ENCODE data around the gene NECAB2. TPM values are rescaled to one million over a fixed set of nuclear protein-coding genes. Genes with fewer than 3 reads are reported as not detected.

NECAB2 gene
- polyA plus RNA-seq, 4 donors: 0.18 to 5.9 TPM; not detected in 2

DNA sequence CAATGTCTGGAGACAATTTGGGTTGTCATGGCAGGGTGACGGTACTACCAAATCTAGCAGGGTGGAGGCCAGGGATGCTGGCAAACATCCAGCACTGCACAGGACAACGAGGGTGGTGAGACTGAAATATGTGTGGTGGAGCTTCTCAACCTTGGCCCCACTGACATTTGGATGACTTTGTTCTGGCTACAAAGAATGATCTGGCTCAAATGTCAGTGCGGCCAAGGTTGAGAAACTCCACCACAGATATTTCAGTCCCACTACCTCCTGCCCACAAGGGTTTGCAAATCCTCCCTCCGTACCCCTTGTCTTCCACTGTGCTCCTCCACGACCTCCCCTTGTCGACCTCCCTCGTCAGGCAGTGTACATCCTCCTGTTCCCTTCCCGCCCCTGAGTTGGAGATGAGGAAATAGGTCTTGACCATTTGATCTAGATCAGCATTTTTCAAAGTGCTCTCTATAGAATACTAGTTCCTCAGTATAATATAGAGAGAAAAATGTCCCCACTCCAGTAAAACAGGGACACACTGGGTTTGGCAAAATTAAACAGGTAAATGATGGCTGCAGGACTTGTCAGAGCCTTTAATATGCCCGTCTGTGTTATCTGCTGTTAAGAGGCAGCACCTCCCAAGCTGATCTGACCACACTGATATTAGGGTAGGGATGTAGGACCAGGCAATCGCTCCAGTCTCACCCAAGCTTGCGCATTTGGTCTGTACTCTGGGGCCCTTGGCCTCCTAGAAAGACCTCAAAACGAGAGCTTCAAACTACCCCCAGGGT lies 8.2 kb upstream of the NECAB2 start:
- Histone ChIP-seq H3K4me1 (ENCODE audit: control insufficient read depth in 3 of 3, insufficient read depth in 2 of 3, low read depth in 1 of 3, low read length in 2 of 3) (peaks cover 0 to 5% (median 0%) of the 10 kb centered on the region in 3 donors), H3K9me3 (ENCODE audit: control insufficient read depth in 2 of 2, insufficient read depth in 1 of 2, low read depth in 1 of 2, low read length in 1 of 2) (no peaks in the 10 kb centered on the region), H3K4me3 (ENCODE audit: low read depth in 1 of 3, low read length in 3 of 3) (no peak overlapping the region), H3K27me3 (ENCODE audit: control insufficient read depth in 3 of 3, insufficient read depth in 3 of 3, low read length in 3 of 3) (no peaks in the 10 kb centered on the region), H3K36me3 (ENCODE audit: control insufficient read depth in 3 of 3, insufficient read depth in 2 of 3, low read depth in 1 of 3, low read length in 3 of 3) (peaks cover 0 to 56% (median 22%) of the 10 kb centered on the region in 3 donors), H3K27ac (ENCODE audit: low read depth in 1 of 3, low read length in 2 of 3) (no peak overlapping the region)
- DNase-seq (no peak), FAIRE-seq (no peak)
- WGBS, 3 donors: 78 to 89% (median 86%) methylated on average over 12 of the region's 12 CpGs

DNA sequence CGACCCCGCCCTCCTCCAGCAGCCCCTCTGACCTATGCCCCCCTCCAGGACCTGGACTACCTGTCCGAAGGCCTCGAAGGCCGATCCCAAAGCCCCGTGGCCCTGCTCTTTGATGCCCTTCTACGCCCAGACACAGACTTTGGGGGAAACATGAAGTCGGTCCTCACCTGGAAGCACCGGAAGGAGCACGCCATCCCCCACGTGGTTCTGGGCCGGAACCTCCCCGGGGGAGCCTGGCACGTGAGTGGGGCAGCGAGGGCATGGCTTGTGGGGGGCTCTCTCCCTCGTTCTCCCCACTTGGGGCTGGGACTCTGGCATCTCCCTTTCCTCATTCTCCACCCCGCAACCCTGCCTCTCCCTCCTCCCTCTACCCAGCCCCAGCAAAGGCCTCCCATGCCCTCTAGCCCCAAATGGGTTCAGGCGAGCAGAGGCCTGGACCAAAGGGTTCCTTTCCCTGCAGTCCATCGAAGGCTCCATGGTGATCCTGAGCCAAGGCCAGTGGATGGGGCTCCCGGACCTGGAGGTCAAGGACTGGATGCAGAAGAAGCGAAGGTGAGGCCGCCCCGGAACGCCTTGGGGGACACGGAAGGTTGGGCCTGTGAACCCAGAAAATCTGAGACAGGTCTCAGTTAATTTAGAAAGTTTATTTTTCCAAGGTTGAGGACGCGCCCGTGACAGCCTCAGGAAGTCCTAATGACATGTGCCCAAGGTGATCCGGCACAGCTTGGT lies 7.4 kb upstream of the NECAB2 start:
- DNase-seq (no peak), FAIRE-seq (no peak)
- H3K4me3 ChIP-seq (ENCODE audit: low read depth in 1 of 3, low read length in 3 of 3): no peak overlapping the region
- 92% methylated on average over 29 of the region's 29 CpGs for WGBS, 3 donors
- no peaks in the 10 kb centered on the region for H3K4me1 ChIP-seq (ENCODE audit: control insufficient read depth in 3 of 3, insufficient read depth in 2 of 3, low read depth in 1 of 3, low read length in 2 of 3)
- no peak overlapping the region for H3K27ac ChIP-seq (ENCODE audit: low read depth in 1 of 3, low read length in 2 of 3)
- H3K9me3 ChIP-seq (ENCODE audit: control insufficient read depth in 2 of 2, insufficient read depth in 1 of 2, low read depth in 1 of 2, low read length in 1 of 2): no peaks in the 10 kb centered on the region
- H3K27me3 ChIP-seq (ENCODE audit: control insufficient read depth in 3 of 3, insufficient read depth in 3 of 3, low read length in 3 of 3): no peaks in the 10 kb centered on the region
- peaks cover 0 to 63% (median 22%) of the 10 kb centered on the region in 3 donors for H3K36me3 ChIP-seq (ENCODE audit: control insufficient read depth in 3 of 3, insufficient read depth in 2 of 3, low read depth in 1 of 3, low read length in 3 of 3)

DNA sequence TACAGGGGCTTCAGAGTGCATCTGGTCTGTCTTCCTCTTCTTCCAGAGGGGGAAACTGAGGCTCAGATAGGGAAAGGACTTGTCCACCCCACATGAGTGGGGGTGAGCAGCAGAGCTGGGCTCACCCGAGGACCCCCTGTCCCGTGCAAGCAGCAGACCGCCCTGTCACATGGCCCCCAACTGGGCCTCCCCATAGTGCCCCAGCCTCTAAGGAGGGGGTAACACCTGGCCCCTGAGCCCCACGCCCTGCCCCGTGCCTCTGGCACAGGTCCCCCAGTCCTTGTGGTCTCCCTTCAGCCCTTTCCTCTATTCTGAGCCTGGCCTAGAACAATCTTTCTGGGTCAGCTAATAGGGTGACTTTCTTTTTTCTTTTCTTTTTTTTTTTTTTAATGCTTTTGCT lies 6.5 kb upstream of the NECAB2 start:
- Histone ChIP-seq H3K4me1 (ENCODE audit: control insufficient read depth in 3 of 3, insufficient read depth in 2 of 3, low read depth in 1 of 3, low read length in 2 of 3) (no peaks in the 10 kb centered on the region), H3K4me3 (ENCODE audit: low read depth in 1 of 3, low read length in 3 of 3) (no peak overlapping the region), H3K9me3 (ENCODE audit: control insufficient read depth in 2 of 2, insufficient read depth in 1 of 2, low read depth in 1 of 2, low read length in 1 of 2) (no peaks in the 10 kb centered on the region), H3K27ac (ENCODE audit: low read depth in 1 of 3, low read length in 2 of 3) (no peak overlapping the region), H3K27me3 (ENCODE audit: control insufficient read depth in 3 of 3, insufficient read depth in 3 of 3, low read length in 3 of 3) (no peaks in the 10 kb centered on the region), H3K36me3 (ENCODE audit: control insufficient read depth in 3 of 3, insufficient read depth in 2 of 3, low read depth in 1 of 3, low read length in 3 of 3) (peaks cover 0 to 65% (median 23%) of the 10 kb centered on the region in 3 donors)
- 79 to 93% (median 87%) methylated on average over 5 of the region's 5 CpGs for WGBS, 3 donors
- DNase-seq (no peak), FAIRE-seq (no peak)

DNA sequence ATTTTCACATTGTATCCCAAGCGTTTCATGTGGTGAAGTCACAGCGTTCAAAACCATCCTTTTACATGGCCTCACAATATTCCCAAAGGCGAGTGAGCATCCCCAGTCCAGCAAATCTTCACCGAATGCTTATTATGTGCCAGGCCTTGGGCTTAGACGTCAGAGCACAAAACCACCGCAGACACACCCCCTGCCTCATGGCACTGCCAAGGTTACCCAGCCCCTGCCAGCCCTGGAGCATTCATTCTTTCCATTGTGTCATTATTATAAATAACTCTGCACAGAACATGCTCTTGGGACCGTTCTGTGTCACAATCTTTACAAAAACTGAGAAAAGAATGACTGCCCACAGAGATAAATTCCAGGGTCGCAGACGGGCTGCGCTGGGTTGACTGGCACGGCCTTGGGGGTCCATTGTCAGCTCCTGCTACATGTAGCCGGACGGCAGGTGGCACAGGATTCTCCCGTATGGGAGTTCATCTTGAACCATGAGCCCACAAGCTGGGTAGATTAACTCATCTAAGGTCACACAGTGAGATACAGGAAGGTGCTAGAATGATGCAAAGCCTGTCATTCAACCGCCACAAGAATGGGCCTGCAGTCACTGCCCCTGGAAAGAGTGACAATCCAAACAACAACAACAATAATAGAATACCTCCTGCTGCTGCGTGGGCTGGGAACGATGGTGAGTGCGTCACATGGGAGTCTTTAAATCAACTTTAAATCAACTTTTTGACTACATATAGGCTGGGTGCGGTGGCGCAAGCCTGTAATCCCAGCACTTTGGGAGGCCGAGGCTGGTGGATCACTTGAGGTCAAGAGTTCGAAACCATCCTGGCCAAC lies 4.5 kb upstream of the NECAB2 start:
- DNase-seq (no peak), FAIRE-seq (no peak)
- Histone ChIP-seq H3K27ac (ENCODE audit: low read depth in 1 of 3, low read length in 2 of 3) (no peak overlapping the region), H3K4me1 (ENCODE audit: control insufficient read depth in 3 of 3, insufficient read depth in 2 of 3, low read depth in 1 of 3, low read length in 2 of 3) (no peaks in the 10 kb centered on the region), H3K4me3 (ENCODE audit: low read depth in 1 of 3, low read length in 3 of 3) (no peak overlapping the region), H3K9me3 (ENCODE audit: control insufficient read depth in 2 of 2, insufficient read depth in 1 of 2, low read depth in 1 of 2, low read length in 1 of 2) (no peaks in the 10 kb centered on the region), H3K27me3 (ENCODE audit: control insufficient read depth in 3 of 3, insufficient read depth in 3 of 3, low read length in 3 of 3) (peaks cover 0 to 2% (median 0%) of the 10 kb centered on the region in 3 donors), H3K36me3 (ENCODE audit: control insufficient read depth in 3 of 3, insufficient read depth in 2 of 3, low read depth in 1 of 3, low read length in 3 of 3) (peaks cover 0 to 57% (median 21%) of the 10 kb centered on the region in 3 donors)
- 86 to 92% (median 91%) methylated on average over 22 of the region's 22 CpGs for WGBS, 3 donors

DNA sequence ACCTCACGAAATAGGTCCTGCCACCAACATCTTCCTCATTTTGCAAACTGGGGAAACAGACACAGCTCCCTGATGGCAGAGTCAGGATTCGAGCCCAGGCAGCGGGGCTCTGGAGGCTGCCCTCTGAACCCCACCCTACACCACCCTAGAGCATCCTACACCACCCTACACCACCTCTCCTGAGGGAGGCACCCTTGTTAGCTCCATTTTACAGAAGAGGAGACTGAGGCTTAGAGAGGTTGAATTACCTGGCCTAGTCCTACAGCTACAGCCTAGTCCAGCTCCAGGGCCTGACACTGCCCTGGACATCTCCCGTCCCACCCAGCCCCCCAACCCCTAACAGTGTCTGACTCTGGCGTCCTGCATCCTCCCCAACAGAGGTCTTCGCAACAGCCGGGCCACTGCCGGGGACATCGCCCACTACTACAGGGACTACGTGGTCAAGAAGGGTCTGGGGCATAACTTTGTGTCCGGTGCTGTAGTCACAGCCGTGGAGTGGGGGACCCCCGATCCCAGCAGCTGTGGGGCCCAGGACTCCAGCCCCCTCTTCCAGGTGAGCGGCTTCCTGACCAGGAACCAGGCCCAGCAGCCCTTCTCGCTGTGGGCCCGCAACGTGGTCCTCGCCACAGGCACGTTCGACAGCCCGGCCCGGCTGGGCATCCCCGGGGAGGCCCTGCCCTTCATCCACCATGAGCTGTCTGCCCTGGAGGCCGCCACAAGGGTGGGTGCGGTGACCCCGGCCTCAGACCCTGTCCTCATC lies 3.2 kb upstream of the NECAB2 start:
- FAIRE-seq (no peak), DNase-seq (no peak)
- peaks cover 0 to 13% (median 3%) of the 10 kb centered on the region in 3 donors for H3K27me3 ChIP-seq (ENCODE audit: control insufficient read depth in 3 of 3, insufficient read depth in 3 of 3, low read length in 3 of 3)
- H3K4me1 ChIP-seq (ENCODE audit: control insufficient read depth in 3 of 3, insufficient read depth in 2 of 3, low read depth in 1 of 3, low read length in 2 of 3): no peaks in the 10 kb centered on the region
- no peak overlapping the region for H3K4me3 ChIP-seq (ENCODE audit: low read depth in 1 of 3, low read length in 3 of 3)
- H3K27ac ChIP-seq (ENCODE audit: low read depth in 1 of 3, low read length in 2 of 3): no peak overlapping the region
- 91 to 96% (median 92%) methylated on average over 24 to 26 of the region's 26 CpGs for WGBS, 3 donors
- peaks cover 0 to 45% (median 14%) of the 10 kb centered on the region in 3 donors for H3K36me3 ChIP-seq (ENCODE audit: control insufficient read depth in 3 of 3, insufficient read depth in 2 of 3, low read depth in 1 of 3, low read length in 3 of 3)
- no peaks in the 10 kb centered on the region for H3K9me3 ChIP-seq (ENCODE audit: control insufficient read depth in 2 of 2, insufficient read depth in 1 of 2, low read depth in 1 of 2, low read length in 1 of 2)

DNA sequence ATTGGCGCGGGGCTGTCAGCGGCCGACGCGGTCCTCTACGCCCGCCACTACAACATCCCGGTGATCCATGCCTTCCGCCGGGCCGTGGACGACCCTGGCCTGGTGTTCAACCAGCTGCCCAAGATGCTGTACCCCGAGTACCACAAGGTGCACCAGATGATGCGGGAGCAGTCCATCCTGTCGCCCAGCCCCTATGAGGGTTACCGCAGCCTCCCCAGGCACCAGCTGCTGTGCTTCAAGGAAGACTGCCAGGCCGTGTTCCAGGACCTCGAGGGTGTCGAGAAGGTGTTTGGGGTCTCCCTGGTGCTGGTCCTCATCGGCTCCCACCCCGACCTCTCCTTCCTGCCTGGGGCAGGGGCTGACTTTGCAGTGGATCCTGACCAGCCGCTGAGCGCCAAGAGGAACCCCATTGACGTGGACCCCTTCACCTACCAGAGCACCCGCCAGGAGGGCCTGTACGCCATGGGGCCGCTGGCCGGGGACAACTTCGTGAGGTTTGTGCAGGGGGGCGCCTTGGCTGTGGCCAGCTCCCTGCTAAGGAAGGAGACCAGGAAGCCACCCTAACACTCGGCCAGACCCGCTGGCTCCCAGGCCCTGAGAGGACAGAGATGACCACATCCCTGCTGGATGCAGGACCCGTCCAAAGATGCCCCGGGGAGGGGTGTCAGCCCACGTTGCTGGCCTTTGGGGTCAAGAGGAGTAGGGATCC lies 2.4 kb upstream of the NECAB2 start:
- WGBS, 3 donors: 91 to 92% (median 92%) methylated on average over 28 to 36 of the region's 36 CpGs

DNA sequence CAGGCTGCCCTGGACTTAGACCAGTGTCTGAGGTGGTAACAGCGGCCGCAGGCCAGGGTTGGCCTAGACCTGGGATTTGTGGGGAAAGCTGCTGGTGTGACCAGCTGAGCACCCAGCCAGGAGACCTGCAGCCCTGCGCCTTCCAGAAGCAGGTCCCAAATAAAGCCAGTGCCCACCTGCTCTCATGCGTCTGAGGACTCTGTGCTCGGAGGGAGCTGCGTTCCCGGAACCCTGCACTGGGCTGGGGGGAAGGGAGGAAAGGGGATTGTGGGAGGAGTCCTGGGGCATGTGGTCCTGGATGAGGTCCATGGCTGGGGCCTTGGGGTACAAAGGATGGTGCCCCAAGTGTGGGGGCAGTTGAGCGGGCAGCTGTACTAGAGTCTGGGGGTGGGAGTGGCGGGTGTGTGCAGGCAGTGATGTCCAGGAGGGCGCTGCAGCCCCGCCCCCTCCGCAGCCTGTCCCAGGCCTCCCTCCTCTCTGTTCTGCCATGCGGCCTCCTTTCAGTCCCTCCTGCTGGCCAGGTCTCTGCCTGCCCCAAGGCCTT lies 1.8 kb upstream of the NECAB2 start:
- WGBS, 3 donors: 89 to 94% (median 90%) methylated on average over 10 to 12 of the region's 13 CpGs
- FAIRE-seq (no peak), DNase-seq (no peak)
- no peak overlapping the region for H3K27ac ChIP-seq (ENCODE audit: low read depth in 1 of 3, low read length in 2 of 3)
- no peaks in the 10 kb centered on the region for H3K9me3 ChIP-seq (ENCODE audit: control insufficient read depth in 2 of 2, insufficient read depth in 1 of 2, low read depth in 1 of 2, low read length in 1 of 2)
- no peaks in the 10 kb centered on the region for H3K4me1 ChIP-seq (ENCODE audit: control insufficient read depth in 3 of 3, insufficient read depth in 2 of 3, low read depth in 1 of 3, low read length in 2 of 3)
- H3K4me3 ChIP-seq (ENCODE audit: low read depth in 1 of 3, low read length in 3 of 3): no peak overlapping the region
- H3K27me3 ChIP-seq (ENCODE audit: control insufficient read depth in 3 of 3, insufficient read depth in 3 of 3, low read length in 3 of 3): peaks cover 0 to 20% (median 4%) of the 10 kb centered on the region in 3 donors
- peaks cover 0 to 33% (median 10%) of the 10 kb centered on the region in 3 donors for H3K36me3 ChIP-seq (ENCODE audit: control insufficient read depth in 3 of 3, insufficient read depth in 2 of 3, low read depth in 1 of 3, low read length in 3 of 3)

More for the DNA sequence above, 2.4 kb upstream of the NECAB2 start:
- no peak for DNase-seq
- Histone ChIP-seq H3K36me3 (ENCODE audit: control insufficient read depth in 3 of 3, insufficient read depth in 2 of 3, low read depth in 1 of 3, low read length in 3 of 3) (peaks cover 0 to 39% (median 10%) of the 10 kb centered on the region in 3 donors), H3K4me1 (ENCODE audit: control insufficient read depth in 3 of 3, insufficient read depth in 2 of 3, low read depth in 1 of 3, low read length in 2 of 3) (no peaks in the 10 kb centered on the region), H3K4me3 (ENCODE audit: low read depth in 1 of 3, low read length in 3 of 3) (no peak overlapping the region), H3K27ac (ENCODE audit: low read depth in 1 of 3, low read length in 2 of 3) (no peak overlapping the region), H3K27me3 (ENCODE audit: control insufficient read depth in 3 of 3, insufficient read depth in 3 of 3, low read length in 3 of 3) (peaks cover 0 to 20% (median 4%) of the 10 kb centered on the region in 3 donors), H3K9me3 (ENCODE audit: control insufficient read depth in 2 of 2, insufficient read depth in 1 of 2, low read depth in 1 of 2, low read length in 1 of 2) (no peaks in the 10 kb centered on the region)
- FAIRE-seq: no peak
